Astrocyte (in vitro differentiated cells and primary cell): Measurements from ENCODE around the gene MFAP2.

Experiments used
- EZH2 ChIP-seq: IDR thresholded peaks from 2 replicates; pipeline ENCODE4 v1.6.1; 2012; ENCODE audit warnings: mild to moderate bottlenecking, low read length, inconsistent platforms; ENCODE audit not compliant: insufficient read depth
- TF ChIP-seq, protein P1 (sequence below): IDR thresholded peaks from 2 replicates; pipeline ENCODE4 v1.5.1; 2011; ENCODE audit warnings: low read depth, mild to moderate bottlenecking, inconsistent platforms, low read length, moderate library complexity; ENCODE audit not compliant: insufficient read depth

DNA sequence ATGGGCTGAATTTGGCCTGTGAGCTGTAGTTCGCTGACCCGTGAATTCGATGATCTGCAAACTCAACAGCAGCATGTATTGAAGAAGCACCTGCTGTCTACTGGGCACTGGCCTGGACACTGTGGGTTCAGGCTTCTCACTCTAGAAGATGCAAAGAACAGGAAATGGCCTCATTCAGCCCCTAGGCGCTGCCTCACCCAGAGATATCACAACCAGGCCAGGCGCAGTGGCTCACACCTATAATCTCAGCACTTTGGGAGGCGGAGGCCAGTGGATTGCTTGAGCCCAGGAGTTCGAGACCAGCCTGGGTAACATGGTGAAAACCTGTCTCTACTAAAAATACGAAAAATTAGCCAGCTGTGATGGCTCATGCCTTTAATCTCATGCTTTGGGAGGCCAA lies 23.6 kb downstream of the MFAP2 start:
- TF ChIP-seq, protein P1, sequence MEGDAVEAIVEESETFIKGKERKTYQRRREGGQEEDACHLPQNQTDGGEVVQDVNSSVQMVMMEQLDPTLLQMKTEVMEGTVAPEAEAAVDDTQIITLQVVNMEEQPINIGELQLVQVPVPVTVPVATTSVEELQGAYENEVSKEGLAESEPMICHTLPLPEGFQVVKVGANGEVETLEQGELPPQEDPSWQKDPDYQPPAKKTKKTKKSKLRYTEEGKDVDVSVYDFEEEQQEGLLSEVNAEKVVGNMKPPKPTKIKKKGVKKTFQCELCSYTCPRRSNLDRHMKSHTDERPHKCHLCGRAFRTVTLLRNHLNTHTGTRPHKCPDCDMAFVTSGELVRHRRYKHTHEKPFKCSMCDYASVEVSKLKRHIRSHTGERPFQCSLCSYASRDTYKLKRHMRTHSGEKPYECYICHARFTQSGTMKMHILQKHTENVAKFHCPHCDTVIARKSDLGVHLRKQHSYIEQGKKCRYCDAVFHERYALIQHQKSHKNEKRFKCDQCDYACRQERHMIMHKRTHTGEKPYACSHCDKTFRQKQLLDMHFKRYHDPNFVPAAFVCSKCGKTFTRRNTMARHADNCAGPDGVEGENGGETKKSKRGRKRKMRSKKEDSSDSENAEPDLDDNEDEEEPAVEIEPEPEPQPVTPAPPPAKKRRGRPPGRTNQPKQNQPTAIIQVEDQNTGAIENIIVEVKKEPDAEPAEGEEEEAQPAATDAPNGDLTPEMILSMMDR: no peak
- TF ChIP-seq EZH2: no peak
